ENCODE measurements around the gene GFOD1.
A peak's percentile ranks its signal among the peaks of the same experiment; 100 is the strongest.
"Not testable (repeated sequence)": the region's sequence is repeated elsewhere in the genome, so short reads cannot be mapped to it uniquely, and the experiment has no call there.

GFOD1 gene

DNA sequence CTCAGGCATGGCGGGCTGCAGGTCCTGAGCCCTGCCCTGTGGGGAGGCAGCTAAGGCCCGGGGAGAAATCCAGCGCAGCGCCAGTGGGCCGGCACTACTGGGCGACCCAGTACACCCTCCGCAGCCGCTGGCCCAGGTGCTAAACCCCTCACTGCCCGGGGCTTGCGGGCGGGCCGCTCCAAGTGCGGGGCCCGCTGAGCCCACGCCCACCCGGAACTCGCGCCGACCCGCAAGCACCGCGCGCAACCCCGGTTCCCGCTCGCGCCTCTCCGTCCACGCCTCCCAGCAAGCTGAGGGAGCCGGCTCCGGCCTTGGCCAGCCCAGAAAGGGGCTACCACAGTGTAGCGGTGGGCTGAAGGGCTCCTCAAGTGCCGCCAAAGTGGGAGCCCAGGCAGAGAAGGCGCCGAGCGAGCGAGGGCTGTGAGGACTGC, 23.8 kb upstream of the GFOD1 start:
- DNase-seq = not testable (repeated sequence)

DNA sequence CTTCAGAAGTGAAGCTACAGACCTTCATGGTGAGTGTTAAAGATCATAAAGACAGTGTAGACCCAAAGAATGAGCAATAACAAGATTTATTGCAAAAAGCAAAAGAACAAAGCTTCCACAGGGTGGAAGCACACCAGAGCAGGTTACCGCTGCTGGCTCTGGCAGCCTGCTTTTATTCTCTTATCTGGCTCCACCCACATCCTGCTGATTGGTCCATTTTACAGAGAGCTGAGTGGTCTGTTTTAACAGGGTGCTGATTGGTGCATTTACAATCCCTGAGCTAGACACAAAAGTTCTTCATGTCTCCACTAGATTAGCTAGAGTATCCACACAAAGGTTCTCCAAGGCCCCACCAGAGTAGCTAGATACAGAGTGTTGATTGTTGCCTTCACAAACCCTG, 23.0 kb upstream of the GFOD1 start:
- not testable (repeated sequence) for DNase-seq

DNA sequence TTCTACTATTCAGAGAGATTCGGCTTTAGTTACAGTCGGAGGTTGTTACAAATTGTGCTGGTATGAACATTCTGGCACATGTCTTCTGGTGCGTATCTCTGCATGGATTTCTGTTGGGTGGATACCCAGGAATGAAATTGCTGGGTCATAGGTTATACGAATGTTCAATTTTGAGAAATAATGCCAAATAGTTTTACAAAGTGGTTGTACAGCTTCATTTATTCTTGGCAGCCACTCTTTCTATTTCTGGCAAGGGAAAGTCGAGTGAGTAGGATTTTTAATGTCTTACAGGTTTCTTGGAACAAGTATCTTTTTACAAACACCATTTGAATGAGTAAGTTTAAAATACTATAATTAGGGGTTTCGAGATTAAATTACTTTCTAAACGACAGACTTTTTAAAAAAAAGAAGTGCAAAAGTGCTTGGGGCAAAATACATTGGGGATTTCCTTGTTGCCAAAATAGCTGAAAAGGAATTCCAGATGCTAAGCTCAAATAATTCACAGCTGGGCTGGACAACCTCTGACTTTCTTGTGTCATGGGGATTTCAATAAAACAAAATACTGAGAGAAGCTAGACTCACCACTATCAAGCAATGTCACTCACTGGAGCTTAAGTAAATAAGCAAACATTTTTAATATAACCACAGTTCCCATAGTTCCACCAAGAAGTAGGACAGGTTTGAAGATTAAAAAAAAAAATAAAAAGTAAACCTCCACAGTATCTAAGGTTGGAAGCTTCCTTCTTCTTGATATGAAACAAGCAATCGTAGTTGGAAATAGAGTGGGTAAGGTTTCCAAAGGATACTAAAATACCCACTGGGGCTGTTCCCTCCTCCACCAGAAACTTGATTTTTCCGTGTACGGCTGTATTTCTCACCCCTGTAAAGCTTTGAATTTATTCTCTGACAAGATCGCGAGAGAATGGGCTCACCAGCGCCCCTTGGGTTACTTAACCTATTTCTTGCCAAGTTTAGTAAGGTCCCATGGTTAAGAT, 21.6 kb upstream of the GFOD1 start:
- no peak for DNase-seq

DNA sequence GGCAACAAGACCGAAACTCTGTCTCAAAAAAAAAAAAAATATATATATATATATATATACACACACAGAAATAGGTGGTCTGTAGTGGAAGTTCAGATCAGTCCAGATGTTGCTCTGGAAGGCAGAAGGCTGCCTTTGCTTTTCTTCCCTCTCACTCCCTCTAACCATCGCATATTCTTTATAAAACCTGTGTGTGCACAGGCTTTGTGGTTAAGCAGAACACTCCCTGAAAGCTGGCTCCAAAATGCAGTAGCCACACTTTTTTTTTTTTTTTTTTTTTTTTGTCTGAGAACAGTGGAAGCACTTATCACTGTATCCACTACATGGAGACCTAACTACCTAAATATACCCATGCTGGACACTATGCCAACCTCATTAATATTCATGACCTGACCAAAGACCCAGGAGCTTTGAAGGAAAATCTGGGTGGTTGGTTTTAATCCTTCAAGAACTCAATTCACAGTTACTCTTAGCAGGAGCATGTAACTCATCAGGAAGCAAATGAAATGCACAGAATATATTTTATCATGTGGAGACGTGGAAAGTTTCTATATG, 20.0 kb upstream of the GFOD1 start:
- no peak for DNase-seq

DNA sequence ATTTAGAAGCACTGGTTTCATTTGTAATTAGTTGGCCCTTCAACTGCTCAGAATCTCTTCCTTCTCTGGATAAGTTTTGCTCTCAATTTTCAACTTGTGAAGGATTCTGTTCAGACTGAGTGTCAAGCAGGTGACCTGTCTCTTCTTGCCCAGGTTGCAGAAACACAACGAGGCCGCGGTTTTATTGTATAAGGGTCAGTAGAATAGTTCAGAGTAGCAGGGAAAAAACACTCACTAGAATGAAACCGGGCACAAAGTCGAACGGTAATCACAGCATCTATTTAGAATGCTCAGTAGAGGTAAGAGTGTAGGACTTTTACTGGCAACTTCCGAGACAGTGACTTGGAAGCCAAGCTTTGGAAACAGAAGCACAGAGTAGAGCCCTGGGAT, 17.9 kb upstream of the GFOD1 start:
- DNase-seq = no peak

DNA sequence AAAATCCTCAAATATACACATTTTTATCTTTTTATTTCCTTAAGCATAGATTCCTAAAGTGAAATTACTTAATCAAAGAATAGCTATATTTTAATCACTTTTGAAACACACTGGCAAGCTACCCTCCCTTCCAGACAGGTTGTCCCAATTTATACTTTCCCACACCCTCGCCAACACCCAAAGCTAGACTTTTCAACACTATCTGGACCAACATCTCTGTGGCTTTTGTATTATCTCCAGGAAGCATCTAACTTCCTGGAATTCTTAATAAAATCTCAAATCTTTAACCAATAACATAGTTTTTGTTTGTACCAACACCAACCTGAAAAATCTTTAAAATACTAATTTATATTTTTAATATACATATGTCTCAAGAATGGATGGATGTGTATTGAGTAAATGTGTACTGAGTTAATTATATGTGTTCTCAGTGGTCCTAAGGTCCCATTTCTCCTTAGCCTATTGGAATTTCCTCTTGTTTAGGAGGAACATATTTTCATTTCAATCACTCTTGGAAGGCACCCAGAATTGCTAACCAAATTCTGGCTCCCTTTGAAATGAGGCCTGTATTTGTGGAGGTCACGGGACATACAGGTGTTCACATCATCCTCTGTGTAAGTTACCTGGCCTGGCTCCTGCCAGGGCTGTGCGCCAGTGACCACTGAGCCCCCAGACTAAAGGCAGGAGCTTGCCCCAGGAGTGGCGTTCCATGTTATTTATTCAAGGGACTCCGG, 17.4 kb upstream of the GFOD1 start:
- DNase-seq = no peak

DNA sequence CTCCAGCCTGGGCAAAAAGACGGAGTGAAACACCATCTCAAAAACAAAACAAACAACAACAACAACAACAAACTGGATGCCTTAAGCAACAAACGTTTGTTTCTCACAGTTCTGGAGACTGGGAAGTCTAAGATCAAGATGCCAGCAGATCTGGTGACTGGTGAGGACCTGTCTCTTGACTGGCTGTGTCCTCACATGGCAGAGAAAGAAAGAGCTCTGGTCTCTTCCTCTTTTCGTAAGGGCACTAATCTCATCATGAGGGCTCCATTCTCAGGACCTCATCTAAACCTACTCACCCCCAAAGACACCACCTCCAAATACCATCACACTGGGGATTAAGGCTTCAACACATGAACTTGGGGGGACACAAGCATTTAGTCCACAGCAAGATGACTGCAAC, 13.5 kb upstream of the GFOD1 start:
- peak; percentile 18 for DNase-seq

DNA sequence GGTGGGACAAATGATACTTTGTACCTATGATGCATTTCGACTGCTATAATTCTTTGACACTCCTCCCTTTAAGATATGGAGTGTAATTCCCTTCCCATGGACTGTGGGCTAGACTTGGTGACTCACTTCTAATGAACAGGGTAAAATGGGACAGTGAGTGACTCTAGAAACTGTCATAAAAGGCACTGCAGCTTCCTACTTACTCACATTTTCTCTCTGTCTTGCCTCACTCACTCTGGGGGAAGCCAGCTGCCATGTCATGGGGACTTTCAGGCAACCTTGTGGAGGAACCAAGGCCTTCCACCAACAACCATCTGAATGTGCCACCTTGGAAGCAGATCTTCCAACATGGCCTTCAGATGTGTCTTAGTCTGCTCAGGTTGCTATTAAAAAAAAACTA, 12.9 kb upstream of the GFOD1 start:
- peak; percentile 66 for DNase-seq

DNA sequence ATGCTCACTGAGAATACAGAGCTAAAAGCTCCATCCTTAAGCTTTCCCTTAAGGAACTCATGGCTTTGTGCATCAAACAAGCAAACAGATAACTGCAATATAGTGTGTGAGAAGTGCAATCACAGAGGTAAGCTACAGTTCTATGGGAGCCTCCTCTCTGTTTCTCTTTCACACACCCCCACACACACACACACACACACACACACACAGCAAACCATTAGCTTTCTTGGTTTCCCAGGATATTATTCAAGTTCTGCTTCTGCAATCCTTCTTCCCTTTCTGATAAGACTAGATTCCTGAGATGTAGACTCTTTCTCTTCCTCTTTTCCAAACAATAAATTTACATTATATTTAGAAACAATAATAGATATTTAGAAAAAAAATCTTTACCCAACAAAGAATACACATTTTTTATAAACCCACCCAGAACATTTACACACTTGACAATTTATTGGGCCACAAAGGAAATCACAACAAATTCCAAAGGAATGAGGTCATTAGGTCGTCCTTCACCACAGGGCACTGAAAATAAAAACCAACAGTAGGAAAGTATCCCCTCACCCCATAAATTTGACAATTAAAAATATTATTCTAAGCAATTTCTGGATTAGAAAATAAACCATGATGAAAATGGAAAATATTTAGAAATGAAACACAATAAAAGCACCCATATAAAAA, 9.3 kb upstream of the GFOD1 start:
- peak; percentile 56 for DNase-seq

DNA sequence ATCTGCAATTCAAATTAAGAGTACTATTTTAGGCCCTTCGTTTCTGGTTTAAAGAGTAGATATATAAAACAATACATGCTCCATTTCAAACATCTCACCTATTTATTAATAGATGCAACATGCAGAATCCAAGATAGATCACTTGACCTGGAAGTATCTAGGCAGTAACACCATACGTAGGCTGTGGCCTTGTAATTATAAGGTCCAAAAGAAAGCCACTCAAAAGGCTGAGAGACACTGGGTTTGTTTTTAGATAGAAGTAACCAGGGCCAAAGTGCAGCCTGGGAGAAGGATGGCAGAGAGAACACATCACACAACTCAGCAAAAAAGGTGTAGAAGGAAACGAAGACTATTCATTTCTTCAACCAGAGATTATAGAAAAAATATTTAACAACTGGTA, 8.4 kb upstream of the GFOD1 start:
- no peak for DNase-seq

DNA sequence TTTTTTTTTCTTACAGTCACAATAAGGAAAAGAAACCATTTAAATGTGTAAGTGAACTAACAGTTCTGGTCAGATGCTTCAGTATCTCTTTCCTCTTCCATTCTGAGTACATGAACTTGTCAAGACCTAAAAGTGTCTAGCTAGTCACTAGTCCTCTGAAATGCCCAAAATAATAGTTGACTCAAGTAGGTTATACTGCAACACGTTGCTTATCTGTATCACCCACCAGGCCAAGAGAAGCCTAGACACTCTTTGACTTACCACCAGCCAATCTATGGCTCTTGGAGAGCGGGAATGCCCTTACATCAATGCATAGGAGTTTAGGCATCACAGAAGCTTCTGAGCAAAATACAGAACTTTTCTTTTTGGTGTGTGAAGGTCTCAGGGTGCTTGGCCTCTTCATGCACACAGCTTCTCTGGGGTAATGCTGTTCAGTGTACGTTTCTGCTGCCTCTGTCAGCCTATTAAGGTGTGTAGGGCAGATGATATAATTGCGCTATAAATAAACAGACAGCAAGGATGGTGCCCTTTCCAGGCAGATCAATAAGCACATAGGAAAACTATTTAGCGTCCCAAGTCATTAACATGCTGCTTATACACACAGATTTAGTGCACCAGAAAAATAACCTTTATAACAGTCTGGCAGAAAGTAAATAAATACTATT, 7.8 kb upstream of the GFOD1 start:
- DNase-seq = no peak

DNA sequence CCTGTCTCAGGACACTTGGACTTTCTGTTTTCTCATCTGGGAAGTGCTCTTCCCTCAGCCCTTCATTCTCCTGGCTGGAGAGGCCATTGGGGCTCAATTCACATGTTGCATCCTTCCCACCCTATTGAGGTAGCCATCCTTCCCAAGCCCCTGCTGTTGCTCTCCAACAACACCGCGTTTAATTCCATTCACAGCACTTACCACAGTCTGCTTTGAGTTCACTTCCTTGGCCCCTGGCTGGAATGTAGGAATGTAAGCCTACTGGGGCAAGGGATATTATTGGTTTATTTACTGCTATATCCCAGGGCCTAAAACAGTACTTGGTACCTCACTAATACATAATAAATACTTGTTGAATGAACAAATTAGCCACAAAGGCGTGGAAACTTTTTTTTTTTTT, 6.7 kb upstream of the GFOD1 start:
- no peak for DNase-seq

DNA sequence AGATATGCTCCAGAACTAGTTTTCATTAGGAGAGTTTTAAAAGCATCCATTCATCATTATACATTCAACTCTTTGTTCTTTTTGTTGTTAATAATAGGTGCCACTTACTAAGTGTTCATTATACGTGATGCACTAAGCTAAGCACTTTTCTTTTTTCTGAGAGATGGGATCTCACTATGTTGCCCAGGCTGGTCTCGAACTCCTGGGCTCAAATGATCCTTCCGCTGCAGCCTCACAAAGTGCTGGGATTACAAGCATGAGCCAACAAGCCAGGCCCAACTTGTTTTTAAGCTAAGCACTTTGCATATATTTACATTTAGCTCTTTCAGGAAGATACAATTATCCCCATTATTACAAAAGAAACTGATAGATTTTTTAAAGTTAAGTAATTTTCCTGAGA, 5.7 kb upstream of the GFOD1 start:
- DNase-seq = no peak

DNA sequence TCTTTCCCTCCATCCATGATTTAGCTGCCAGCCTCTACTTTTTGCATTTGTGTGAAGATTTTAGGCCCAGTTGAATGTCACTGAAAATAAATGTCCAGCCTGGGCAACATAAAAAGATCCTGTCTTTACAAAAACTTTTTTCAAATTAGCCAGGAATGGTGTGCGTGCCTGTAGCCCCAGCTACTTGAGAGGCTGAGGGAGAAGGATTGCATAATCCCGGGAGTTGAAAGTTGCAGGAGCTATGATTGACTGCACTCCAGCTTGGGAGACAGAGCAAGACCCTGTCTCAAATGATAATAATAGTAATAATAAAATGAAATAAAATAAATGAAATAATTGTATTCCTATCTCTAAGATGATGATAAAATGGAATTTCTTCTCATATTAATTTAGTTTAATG, 5.0 kb upstream of the GFOD1 start:
- DNase-seq = no peak

DNA sequence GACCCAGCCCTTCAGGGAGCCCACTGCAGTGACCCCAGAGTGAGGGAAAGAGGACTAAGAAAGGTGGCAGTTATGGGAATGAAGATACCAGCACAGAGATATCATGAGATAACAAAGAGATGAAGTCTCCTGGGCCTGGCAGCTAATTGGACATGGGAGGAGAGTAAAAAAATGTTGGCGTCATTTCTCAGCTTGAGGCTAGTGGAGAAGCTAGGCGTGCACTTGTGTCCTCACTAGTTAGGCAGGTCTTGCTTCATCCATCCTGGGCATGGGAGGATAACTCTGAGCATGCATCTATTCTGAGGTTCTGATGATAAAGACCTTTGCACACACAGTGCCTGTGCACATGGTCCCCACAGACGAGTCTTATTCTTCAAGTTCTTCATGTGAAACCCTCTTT, 4.1 kb upstream of the GFOD1 start:
- no peak for DNase-seq

DNA sequence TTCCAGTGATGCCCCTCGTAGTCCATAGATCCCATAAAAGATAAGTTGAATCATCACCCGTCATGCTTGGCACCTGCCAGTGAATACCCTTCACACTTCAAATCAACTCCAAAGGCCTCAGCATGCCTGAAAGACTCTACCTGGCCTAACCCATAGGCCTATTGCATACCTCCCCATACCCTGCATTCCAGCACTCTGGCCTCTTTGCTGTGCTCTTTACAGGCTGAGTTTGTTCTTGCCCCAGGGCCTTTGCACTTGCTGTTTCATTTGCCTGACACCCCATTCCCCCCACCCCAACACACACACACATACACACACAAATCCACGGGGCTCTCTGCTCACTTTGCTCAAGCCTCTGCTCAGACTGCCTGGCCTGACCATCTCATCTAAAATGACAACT, 3.0 kb upstream of the GFOD1 start:
- no peak for DNase-seq

DNA sequence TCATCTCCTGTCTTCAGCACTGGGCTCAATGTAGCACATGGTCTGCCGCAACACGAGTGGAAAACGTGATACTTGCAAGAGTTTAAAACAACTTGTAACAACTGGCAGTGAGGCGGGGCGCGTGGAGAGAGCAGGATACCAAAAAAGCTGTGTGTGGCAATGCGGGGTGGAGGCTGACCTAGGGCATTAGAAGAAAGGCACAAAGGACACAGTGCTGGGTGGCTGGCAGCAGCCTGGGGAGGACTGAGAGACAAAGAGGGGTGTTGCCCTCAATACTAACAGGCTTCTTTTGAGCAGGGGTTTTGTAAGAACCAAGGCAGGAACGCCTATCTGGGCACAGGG, 1.5 kb upstream of the GFOD1 start:
- DNase-seq = no peak

DNA sequence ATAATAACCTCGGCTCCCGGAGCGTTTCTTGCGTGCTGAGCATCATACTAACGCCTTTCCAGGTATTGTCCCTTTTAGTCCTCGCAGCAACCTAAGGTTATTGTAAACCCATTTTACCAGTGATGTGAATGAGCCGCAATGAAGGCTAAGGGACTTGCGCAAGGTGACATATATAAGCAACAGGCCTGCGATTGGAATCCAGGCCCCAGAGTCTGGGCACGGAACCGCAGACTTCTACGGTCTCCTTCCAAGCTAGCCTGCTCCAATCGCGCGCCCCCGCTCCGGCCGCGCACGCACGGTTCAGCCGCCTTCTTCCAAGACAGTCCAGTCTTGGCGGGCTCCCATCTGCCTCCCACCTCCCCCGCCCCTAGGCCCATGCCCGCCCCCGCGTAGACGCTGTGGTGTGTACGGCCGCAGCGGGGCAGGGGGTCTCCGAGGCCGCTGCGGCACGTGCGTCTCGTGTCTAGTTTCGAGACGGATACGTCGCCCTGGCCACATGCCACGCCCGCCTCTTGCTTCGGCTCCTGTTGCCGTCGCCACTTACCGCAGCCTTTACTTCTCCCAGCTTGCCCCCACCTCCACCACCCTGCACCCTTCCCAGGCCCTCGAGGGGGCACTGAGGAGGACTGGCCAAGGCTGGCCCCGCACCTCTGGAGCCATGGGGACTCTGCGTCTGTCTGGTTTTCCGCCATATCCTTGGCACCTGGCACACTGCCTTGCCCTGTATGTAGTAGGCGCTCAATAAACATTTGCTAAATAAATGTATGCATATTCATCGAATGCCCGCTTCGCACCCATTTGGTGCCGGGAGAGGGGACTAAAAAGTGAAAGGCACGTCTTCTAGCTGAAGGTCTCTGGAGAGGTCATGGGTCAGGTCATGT, 855 bp upstream of the GFOD1 start:
- peak; percentile 13 for DNase-seq

DNA sequence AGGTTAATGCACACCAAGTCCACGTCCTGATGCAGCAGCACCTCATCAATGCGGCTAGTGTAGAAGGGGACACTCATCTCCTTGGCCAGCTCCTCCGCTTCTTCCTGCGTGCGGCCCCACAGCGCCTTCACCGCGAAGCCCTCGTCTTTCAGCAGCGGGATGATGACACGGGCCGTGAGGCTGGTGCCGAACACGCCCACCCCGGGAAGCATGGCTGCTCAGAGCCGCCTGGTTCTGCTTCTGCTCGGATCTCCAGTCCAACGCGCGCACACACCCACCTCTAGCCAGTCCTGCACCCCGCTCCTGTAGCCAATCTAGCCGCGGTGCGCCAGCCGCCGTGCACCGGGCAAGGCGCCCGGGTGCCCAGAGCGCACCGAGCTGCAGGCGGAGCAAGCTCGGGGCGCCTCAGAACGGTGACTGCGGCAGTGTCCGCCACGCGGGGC, 700 bp downstream of the GFOD1 start:
- peak; percentile 39 for DNase-seq

DNA sequence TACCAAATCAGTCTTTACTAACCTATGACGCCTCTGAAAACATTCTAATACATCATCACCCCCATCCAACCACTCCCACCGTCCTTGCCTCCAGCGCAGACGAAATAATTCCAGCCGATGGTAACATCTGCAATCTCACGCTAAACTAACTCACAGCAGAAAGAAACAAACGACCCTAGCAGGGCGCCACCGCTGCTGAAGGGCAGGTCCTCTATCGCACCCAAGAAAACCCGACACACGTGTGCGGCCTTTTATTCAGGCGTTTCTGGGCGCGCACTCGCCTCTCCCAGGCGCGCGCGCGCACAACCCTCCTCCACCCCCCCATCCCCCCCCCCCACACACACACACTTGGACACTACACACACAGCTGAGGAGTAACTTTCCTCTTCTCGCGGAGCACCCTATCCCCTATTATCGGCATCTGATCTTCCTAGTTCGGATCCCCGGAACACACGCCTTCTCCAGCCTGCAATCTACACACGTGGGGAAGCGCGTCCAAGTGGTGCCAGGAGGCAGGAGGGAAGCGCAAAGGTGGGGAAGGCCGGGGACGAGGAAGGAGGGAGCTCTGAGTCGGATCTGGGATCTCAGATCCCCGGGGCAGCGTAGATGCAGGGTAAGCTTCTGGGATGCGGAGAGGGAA, 1.4 kb downstream of the GFOD1 start:
- DNase-seq = peak; percentile 24

DNA sequence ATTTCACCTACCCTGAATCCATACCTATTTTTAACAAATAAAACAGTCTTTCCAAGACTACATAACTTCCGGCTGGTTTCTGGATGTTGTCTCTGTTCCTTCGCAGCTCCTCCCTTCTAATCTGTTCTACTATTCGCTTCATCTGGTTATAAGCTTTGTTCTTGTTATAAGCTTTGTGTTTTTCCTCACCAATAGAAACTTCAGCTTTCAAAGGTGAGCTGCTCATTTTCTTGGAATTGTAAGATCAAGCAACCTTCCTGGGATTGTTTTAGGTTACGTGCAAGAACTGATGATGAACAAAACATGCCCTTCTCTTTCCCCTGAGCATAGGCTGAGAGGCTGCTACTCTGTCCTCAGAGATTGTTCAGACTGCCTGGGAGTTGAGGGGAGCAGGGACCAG, 2.1 kb downstream of the GFOD1 start:
- DNase-seq = no peak

Measured in MV-4-11 (cell line).